A673 (cell line): ENCODE measurements around the gene ALDOC. TPM values are rescaled to one million over a fixed set of nuclear protein-coding genes. Genes with fewer than 3 reads are reported as not detected.

ENCODE experiments used
- BruUV-seq: library from RNA; stranded (reverse); fragments of 400-500 nt; replicated peaks from 2 replicates; lab custom pipeline; 2021; lab: Mats Ljungman, UMichigan
- CTCF ChIA-PET: fragments of 300-600 bp; sonication (Branson Sonifier 250); formaldehyde crosslinking; loops from one replicate; lab custom pipeline; 2022; ENCODE audit warnings: antibody characterized with exemption; lab: Charles Lee
- POLR2A ChIA-PET: fragments of 300-600 bp; sonication (Branson Sonifier 250); formaldehyde crosslinking; loops from one replicate; lab custom pipeline; 2022; ENCODE audit warnings: antibody characterized with exemption; ENCODE audit not compliant: low non-redundant PET; lab: Charles Lee
- DNase-seq: peaks from one replicate; pipeline ENCODE4 v3.0.0-alpha.2; 2015; ENCODE audit warnings: low spot score
- H3K27ac ChIP-seq: fragments of 200-600 bp; sonication (generic); 2 replicates; pipeline ENCODE4 v1.5.1; 2016; ENCODE audit warnings: mixed run types, low read depth, mild to moderate bottlenecking, mixed read lengths, antibody characterized with exemption, low read length; ENCODE audit not compliant: poor library complexity, severe bottlenecking
- H3K27me3 ChIP-seq: fragments of 200-600 bp; sonication (generic); replicated peaks from 2 replicates; pipeline ENCODE4 v1.6.1; 2017; ENCODE audit warnings: mixed run types, low read depth, mild to moderate bottlenecking, mixed read lengths, antibody characterized with exemption, low read length; ENCODE audit not compliant: insufficient read depth, poor library complexity
- H3K36me3 ChIP-seq: fragments of 200-600 bp; sonication (generic); 2 replicates; pipeline ENCODE4 v1.6.1; 2016; ENCODE audit warnings: mixed run types, mild to moderate bottlenecking, mixed read lengths, antibody characterized with exemption, low read length; ENCODE audit not compliant: insufficient read depth, poor library complexity, severe bottlenecking
- H3K4me1 ChIP-seq: fragments of 200-600 bp; sonication (generic); 2 replicates; pipeline ENCODE4 v1.6.1; 2017; ENCODE audit warnings: mixed run types, mild to moderate bottlenecking, mixed read lengths, antibody characterized with exemption, low read length; ENCODE audit not compliant: insufficient read depth, poor library complexity, severe bottlenecking
- H3K4me3 ChIP-seq: fragments of 200-600 bp; sonication (generic); 2 replicates; pipeline ENCODE4 v1.5.1; 2016; ENCODE audit warnings: low read depth, mixed run types, mild to moderate bottlenecking, mixed read lengths, low read length; ENCODE audit not compliant: poor library complexity, severe bottlenecking
- H3K9me3 ChIP-seq: fragments of 200-600 bp; sonication (generic); 2 replicates; pipeline ENCODE4 v1.6.1; 2016; ENCODE audit warnings: mixed run types, low read depth, mild to moderate bottlenecking, mixed read lengths, antibody characterized with exemption, low read length; ENCODE audit not compliant: poor library complexity, severe bottlenecking
- EZH2 ChIP-seq: fragments of 200-600 bp; sonication (generic); IDR thresholded peaks from 2 replicates; pipeline ENCODE4 v1.6.1; 2017; ENCODE audit warnings: borderline replicate concordance, low read depth, mild to moderate bottlenecking, mixed read lengths, antibody characterized with exemption, low read length; ENCODE audit not compliant: poor library complexity, severe bottlenecking
- intact Hi-C: fragments of 100-400 bp; cut with micrococcal nuclease; formaldehyde crosslinking; loops from one replicate; pipeline ENCODE4 v1.10.0; 2022; ENCODE audit not compliant: unreplicated experiment
- total RNA-seq: library from RNA; stranded (reverse); gene quantifications from 2 replicates; pipeline ENCODE4 v1.2.3, GENCODE V29; 2021
- TF ChIP-seq, protein P1 (sequence below): fragments of 300-800, 200-600 bp; sonication (generic); conservative IDR thresholded peaks from 2 replicates; pipeline ENCODE4 v1.5.1; 2017; ENCODE audit warnings: low read depth, mild to moderate bottlenecking, antibody characterized with exemption, low read length, moderate library complexity, mixed read lengths

ALDOC gene
- total RNA-seq, 1 experiment from 2014 or later: 9.7 TPM

- Histone ChIP-seq H3K27me3 (no peaks in the 10 kb centered on the region), H3K9me3 (no peaks in the 10 kb centered on the region), H3K4me3 (no peak overlapping the region), H3K36me3 (no peaks in the 10 kb centered on the region), H3K4me1 (no peaks in the 10 kb centered on the region), H3K27ac (no peak overlapping the region)
- CTCF ChIA-PET: interaction anchor here (0.7 kb wide), 1 partner anchor 42 kb away, joined by 3 read pairs; no protein-coding TSS in a partner anchor
- DNase-seq: no peak
- intact Hi-C loops: no loop called here
- POLR2A ChIA-PET: no interaction called here
- BruUV-seq: no TSS peak
- no peak for TF ChIP-seq EZH2
- TF ChIP-seq, protein P1, sequence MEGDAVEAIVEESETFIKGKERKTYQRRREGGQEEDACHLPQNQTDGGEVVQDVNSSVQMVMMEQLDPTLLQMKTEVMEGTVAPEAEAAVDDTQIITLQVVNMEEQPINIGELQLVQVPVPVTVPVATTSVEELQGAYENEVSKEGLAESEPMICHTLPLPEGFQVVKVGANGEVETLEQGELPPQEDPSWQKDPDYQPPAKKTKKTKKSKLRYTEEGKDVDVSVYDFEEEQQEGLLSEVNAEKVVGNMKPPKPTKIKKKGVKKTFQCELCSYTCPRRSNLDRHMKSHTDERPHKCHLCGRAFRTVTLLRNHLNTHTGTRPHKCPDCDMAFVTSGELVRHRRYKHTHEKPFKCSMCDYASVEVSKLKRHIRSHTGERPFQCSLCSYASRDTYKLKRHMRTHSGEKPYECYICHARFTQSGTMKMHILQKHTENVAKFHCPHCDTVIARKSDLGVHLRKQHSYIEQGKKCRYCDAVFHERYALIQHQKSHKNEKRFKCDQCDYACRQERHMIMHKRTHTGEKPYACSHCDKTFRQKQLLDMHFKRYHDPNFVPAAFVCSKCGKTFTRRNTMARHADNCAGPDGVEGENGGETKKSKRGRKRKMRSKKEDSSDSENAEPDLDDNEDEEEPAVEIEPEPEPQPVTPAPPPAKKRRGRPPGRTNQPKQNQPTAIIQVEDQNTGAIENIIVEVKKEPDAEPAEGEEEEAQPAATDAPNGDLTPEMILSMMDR: no peak
Measured at GRCh38 chr17:28537219-28537610, 39.5 kb downstream of the ALDOC start.

- intact Hi-C loops: no loop called here
- no peak overlapping the region for H3K27ac ChIP-seq
- TF ChIP-seq EZH2: no peak
- TF ChIP-seq, protein P1: no peak
- H3K4me1 ChIP-seq: no peaks in the 10 kb centered on the region
- H3K36me3 ChIP-seq: no peaks in the 10 kb centered on the region
- BruUV-seq: no TSS peak
- no peaks in the 10 kb centered on the region for H3K27me3 ChIP-seq
- DNase-seq: no peak
- POLR2A ChIA-PET: no interaction called here
- CTCF ChIA-PET: no interaction called here
- H3K9me3 ChIP-seq: no peaks in the 10 kb centered on the region
- H3K4me3 ChIP-seq: no peak overlapping the region
Measured at GRCh38 chr17:28536532-28537218, 40.0 kb downstream of the ALDOC start.

DNA sequence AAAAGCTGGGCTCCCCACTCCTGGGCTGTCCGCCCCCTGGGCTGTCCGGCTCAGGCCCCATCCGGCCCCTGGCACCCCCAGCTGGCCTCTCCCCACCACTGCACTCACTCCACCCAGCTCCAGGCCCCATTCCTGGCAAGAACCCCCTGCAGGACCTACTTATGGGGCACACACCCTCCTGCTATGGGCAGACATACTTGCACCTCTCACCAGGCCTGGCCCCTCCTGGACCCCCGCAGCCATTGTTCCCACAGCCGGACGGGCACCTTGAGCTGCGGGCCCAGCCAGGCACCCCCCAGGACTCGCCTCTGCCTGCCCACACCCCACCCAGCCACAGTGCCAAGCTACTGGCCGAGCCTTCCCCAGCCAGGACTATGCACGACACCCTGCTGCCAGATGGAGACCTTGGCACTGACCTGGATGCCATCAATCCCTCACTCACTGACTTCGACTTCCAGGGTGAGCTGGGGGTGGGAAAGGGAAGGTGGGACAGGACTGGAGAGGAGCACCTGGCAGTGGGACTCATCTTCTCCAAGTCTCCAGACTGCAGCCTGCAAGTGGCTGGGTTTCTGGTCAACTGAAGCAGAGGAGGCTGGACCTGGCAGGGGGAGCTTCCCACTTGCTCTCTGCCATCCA lies 41.8 kb downstream of the ALDOC start:
- no peaks in the 10 kb centered on the region for H3K36me3 ChIP-seq
- no peak for DNase-seq
- no peak overlapping the region for H3K4me3 ChIP-seq
- H3K9me3 ChIP-seq: no peaks in the 10 kb centered on the region
- no TSS peak for BruUV-seq
- ChIA-PET POLR2A (no interaction called here), CTCF (interaction anchor here (0.9 kb wide), 1 partner anchor 12 kb away, joined by 3 read pairs; no protein-coding TSS in a partner anchor)
- intact Hi-C loops: no loop called here
- H3K27me3 ChIP-seq: peaks cover 5% of the 10 kb centered on the region
- TF ChIP-seq, protein P1: no peak
- no peak for TF ChIP-seq EZH2
- H3K4me1 ChIP-seq: no peaks in the 10 kb centered on the region
- H3K27ac ChIP-seq: no peak overlapping the region
